Activated CD4-positive, alpha-beta T cell treated with anti-CD3 and anti-CD28 coated beads, Interleukin-2, amount 50 U/mL, for 1 hour (primary cell): Measurements from ENCODE around the gene IRF1.
"Not testable (repeated sequence)": the region's sequence is repeated elsewhere in the genome, so short reads cannot be mapped to it uniquely, and the experiment has no call there.

Experiments
- DNase-seq: peaks from one replicate; pipeline ENCODE4 v3.0.0-alpha.2; 2020

IRF1 gene

GRCh38 chr5:132485641-132486317 lies 4.8 kb downstream of the IRF1 start:
- DNase-seq = no peak

GRCh38 chr5:132484876-132485640 lies 5.5 kb downstream of the IRF1 start:
- not testable (repeated sequence) for DNase-seq

GRCh38 chr5:132484391-132484725 lies 6.2 kb downstream of the IRF1 start:
- DNase-seq = no peak

GRCh38 chr5:132483661-132484390 lies 6.7 kb downstream of the IRF1 start:
- no peak for DNase-seq

GRCh38 chr5:132483101-132483500 lies 7.5 kb downstream of the IRF1 start:
- no peak for DNase-seq

- no peak for DNase-seq
These were observed 8.9 kb downstream of the IRF1 start for GRCh38 chr5:132481596-132482211.

- no peak for DNase-seq
These were observed 9.5 kb downstream of the IRF1 start for GRCh38 chr5:132480893-132481595.

- DNase-seq = no peak
These were observed 10.1 kb downstream of the IRF1 start for GRCh38 chr5:132480546-132480892.

GRCh38 chr5:132480042-132480441 lies 10.5 kb downstream of the IRF1 start:
- no peak for DNase-seq

GRCh38 chr5:132479111-132479951 lies 11.2 kb downstream of the IRF1 start:
- no peak for DNase-seq

- DNase-seq = no peak
These were observed 12.2 kb downstream of the IRF1 start for GRCh38 chr5:132478366-132478871.

GRCh38 chr5:132477784-132478365 lies 12.7 kb downstream of the IRF1 start:
- DNase-seq = no peak

- DNase-seq = peak; percentile 1
These were observed 13.4 kb downstream of the IRF1 start for GRCh38 chr5:132476876-132477781.

GRCh38 chr5:132475987-132476875 lies 14.3 kb downstream of the IRF1 start:
- no peak for DNase-seq

- no peak for DNase-seq
These were observed 15.1 kb downstream of the IRF1 start for GRCh38 chr5:132475497-132475882.

GRCh38 chr5:132474881-132475496 lies 15.6 kb downstream of the IRF1 start:
- DNase-seq = no peak

GRCh38 chr5:132474131-132474723 lies 16.3 kb downstream of the IRF1 start:
- DNase-seq = no peak

GRCh38 chr5:132473668-132474067 lies 16.9 kb downstream of the IRF1 start:
- no peak for DNase-seq
